HepG2 (cell line): ENCODE measurements around the gene SMURF2. TPM values are rescaled to one million over a fixed set of nuclear protein-coding genes. Genes with fewer than 3 reads are reported as not detected.

ENCODE experiments used
- HDAC2 ChIP-seq: sonication (generic); formaldehyde crosslinking; IDR thresholded peaks from 2 replicates; pipeline ENCODE4 v1.4.0; 2020; ENCODE audit warnings: missing genetic modification reagents
- NCOA2 ChIP-seq: sonication (generic); formaldehyde crosslinking; IDR thresholded peaks from 2 replicates; pipeline ENCODE4 v1.8.0; 2022; ENCODE audit warnings: inconsistent platforms
- RARA ChIP-seq: IDR thresholded peaks from 2 replicates; pipeline ENCODE4 v1.6.1; 2016; ENCODE audit warnings: missing genetic modification reagents, missing compliant biosample characterization
- RFXAP ChIP-seq: sonication (generic); formaldehyde crosslinking; IDR thresholded peaks from 2 replicates; pipeline ENCODE4 v1.4.0; 2020; ENCODE audit warnings: missing genetic modification reagents, borderline replicate concordance
- TBX3 ChIP-seq: fragments of 450-650 bp; IDR thresholded peaks from 2 replicates; pipeline ENCODE4 v1.6.1; 2017; ENCODE audit warnings: antibody characterized with exemption, mild to moderate bottlenecking, inconsistent platforms, borderline replicate concordance
- WIZ ChIP-seq: sonication (generic); formaldehyde crosslinking; IDR thresholded peaks from 2 replicates; pipeline ENCODE4 v1.5.1; 2020; ENCODE audit warnings: mild to moderate bottlenecking, missing genetic modification reagents
- ZFP36 ChIP-seq: fragments of 150-350 bp; IDR thresholded peaks from 2 replicates; pipeline ENCODE4 v1.6.1; 2018; ENCODE audit warnings: borderline replicate concordance, low read length, low read depth; ENCODE audit not compliant: partially characterized antibody
- ZFP41 ChIP-seq: sonication (generic); formaldehyde crosslinking; IDR thresholded peaks from 2 replicates; pipeline ENCODE4 v1.4.0; 2020; ENCODE audit warnings: mild to moderate bottlenecking, missing genetic modification reagents, borderline replicate concordance
- ZNF619 ChIP-seq: sonication (generic); formaldehyde crosslinking; IDR thresholded peaks from 2 replicates; pipeline ENCODE4 v1.4.0; 2020; ENCODE audit warnings: mild to moderate bottlenecking, missing genetic modification reagents
- ZNF670 ChIP-seq: sonication (generic); formaldehyde crosslinking; IDR thresholded peaks from 2 replicates; pipeline ENCODE4 v1.8.0; 2022; ENCODE audit warnings: mild to moderate bottlenecking, missing genetic modification reagents, borderline replicate concordance
- polyA plus RNA-seq, 8 experiments: library from polyadenylated mRNA; depleted of rRNA in 3 of 8; stranded (reverse) in 7 of 8; unstranded in 1 of 8; fragments of >200 nt; fragmentation: Illumina TruSeq in 4 of 8; extraction: Trizol in 4 of 8; gene quantifications; 2 replicates each; pipeline versions ENCODE4 v1.2.1 to v1.2.3, GENCODE V29; 2011 to 2016; ENCODE audit warnings: low read depth in 4 of 8, missing spikeins in 1 of 8, mixed read lengths in 1 of 8; ENCODE audit not compliant: insufficient read depth in 1 of 8
- total RNA-seq, 5 experiments: library from RNA; depleted of rRNA; stranded (reverse); fragments of >200 nt; fragmentation: Illumina TruSeq; extraction: Trizol; gene quantifications; 2 replicates each; pipeline ENCODE4 v1.2.3, GENCODE V29; 2016; ENCODE audit warnings: low read depth in 1 of 5
- TF ChIP-seq, protein P1 (sequence below): sonication (generic); formaldehyde crosslinking; IDR thresholded peaks from 2 replicates; pipeline ENCODE4 v1.4.0; 2020; ENCODE audit warnings: mild to moderate bottlenecking, missing genetic modification reagents
- TF ChIP-seq, protein P2 (sequence below): sonication (generic); formaldehyde crosslinking; IDR thresholded peaks from 2 replicates; pipeline ENCODE4 v1.4.0; 2020; ENCODE audit warnings: missing genetic modification reagents, borderline replicate concordance
- TF ChIP-seq, protein P3 (sequence below): sonication (generic); formaldehyde crosslinking; IDR thresholded peaks from 2 replicates; pipeline ENCODE4 v1.8.1; 2023; ENCODE audit warnings: missing genetic modification reagents, inconsistent platforms, borderline replicate concordance
- TF ChIP-seq, protein P4 (sequence below), 2 experiments: sonication (generic) in 1 of 2; formaldehyde crosslinking in 1 of 2; IDR thresholded peaks; 2 replicates each; pipeline versions ENCODE4 v1.5.1 to v1.6.1; 2011 to 2020; ENCODE audit warnings: borderline replicate concordance in 1 of 2, low read depth in 1 of 2, low read length in 1 of 2, mild to moderate bottlenecking in 1 of 2, missing genetic modification reagents in 1 of 2, moderate library complexity in 1 of 2

SMURF2 gene
- total and polyA plus RNA-seq, 2 of the 13 experiments (the other 11 are each of a cell fraction or from before 2014, with no cell fraction given), result 14.9 to 24.3 TPM

DNA sequence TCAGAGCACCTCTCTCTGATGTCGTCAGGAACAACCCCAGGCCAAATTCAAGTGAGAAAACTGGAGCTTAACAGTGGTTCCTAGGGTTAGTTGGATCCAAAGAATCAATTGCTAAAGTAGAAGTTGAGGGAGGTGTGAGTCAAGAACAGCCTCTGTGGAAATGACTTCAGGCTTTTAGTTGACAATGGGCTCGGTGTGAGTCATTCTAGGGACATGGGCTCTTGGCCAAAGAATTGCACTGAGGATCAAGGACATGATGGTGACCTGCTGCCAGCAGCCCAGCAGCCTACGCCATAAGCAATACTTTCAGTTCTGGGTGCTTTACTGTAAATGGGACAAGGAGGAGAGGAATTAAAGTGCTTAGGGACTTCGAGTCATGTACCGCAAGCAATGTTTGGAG is 32.1 kb upstream of the SMURF2 start (continued):
- TF ChIP-seq, protein P1, sequence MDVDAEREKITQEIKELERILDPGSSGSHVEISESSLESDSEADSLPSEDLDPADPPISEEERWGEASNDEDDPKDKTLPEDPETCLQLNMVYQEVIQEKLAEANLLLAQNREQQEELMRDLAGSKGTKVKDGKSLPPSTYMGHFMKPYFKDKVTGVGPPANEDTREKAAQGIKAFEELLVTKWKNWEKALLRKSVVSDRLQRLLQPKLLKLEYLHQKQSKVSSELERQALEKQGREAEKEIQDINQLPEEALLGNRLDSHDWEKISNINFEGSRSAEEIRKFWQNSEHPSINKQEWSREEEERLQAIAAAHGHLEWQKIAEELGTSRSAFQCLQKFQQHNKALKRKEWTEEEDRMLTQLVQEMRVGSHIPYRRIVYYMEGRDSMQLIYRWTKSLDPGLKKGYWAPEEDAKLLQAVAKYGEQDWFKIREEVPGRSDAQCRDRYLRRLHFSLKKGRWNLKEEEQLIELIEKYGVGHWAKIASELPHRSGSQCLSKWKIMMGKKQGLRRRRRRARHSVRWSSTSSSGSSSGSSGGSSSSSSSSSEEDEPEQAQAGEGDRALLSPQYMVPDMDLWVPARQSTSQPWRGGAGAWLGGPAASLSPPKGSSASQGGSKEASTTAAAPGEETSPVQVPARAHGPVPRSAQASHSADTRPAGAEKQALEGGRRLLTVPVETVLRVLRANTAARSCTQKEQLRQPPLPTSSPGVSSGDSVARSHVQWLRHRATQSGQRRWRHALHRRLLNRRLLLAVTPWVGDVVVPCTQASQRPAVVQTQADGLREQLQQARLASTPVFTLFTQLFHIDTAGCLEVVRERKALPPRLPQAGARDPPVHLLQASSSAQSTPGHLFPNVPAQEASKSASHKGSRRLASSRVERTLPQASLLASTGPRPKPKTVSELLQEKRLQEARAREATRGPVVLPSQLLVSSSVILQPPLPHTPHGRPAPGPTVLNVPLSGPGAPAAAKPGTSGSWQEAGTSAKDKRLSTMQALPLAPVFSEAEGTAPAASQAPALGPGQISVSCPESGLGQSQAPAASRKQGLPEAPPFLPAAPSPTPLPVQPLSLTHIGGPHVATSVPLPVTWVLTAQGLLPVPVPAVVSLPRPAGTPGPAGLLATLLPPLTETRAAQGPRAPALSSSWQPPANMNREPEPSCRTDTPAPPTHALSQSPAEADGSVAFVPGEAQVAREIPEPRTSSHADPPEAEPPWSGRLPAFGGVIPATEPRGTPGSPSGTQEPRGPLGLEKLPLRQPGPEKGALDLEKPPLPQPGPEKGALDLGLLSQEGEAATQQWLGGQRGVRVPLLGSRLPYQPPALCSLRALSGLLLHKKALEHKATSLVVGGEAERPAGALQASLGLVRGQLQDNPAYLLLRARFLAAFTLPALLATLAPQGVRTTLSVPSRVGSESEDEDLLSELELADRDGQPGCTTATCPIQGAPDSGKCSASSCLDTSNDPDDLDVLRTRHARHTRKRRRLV (CRISPR knock-in tag), result no peak
- TF ChIP-seq ZNF670 (CRISPR knock-in tag) (no peak), ZFP41 (CRISPR knock-in tag) (no peak), ZFP36 (no peak), RFXAP (CRISPR knock-in tag) (0 out of 2 replicates have a peak, but pooled peaks have one; percentile 34), HDAC2 (peak; percentile 76; the same call in 1 of the 2 replicates), ZNF619 (CRISPR knock-in tag) (no peak), TBX3 (peak; percentile 67; the same call in 1 of the 2 replicates), RARA (CRISPR knock-in tag) (peak; percentile 82), NCOA2 (CRISPR knock-in tag) (peak; percentile 60; the same call in 1 of the 2 replicates), WIZ (CRISPR knock-in tag) (peak; percentile 52; the same call in 1 of the 2 replicates)
- TF ChIP-seq, protein P2, sequence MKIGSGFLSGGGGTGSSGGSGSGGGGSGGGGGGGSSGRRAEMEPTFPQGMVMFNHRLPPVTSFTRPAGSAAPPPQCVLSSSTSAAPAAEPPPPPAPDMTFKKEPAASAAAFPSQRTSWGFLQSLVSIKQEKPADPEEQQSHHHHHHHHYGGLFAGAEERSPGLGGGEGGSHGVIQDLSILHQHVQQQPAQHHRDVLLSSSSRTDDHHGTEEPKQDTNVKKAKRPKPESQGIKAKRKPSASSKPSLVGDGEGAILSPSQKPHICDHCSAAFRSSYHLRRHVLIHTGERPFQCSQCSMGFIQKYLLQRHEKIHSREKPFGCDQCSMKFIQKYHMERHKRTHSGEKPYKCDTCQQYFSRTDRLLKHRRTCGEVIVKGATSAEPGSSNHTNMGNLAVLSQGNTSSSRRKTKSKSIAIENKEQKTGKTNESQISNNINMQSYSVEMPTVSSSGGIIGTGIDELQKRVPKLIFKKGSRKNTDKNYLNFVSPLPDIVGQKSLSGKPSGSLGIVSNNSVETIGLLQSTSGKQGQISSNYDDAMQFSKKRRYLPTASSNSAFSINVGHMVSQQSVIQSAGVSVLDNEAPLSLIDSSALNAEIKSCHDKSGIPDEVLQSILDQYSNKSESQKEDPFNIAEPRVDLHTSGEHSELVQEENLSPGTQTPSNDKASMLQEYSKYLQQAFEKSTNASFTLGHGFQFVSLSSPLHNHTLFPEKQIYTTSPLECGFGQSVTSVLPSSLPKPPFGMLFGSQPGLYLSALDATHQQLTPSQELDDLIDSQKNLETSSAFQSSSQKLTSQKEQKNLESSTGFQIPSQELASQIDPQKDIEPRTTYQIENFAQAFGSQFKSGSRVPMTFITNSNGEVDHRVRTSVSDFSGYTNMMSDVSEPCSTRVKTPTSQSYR (CRISPR knock-in tag), result peak; percentile 28; the same call in 1 of the 2 replicates
- TF ChIP-seq, protein P3, sequence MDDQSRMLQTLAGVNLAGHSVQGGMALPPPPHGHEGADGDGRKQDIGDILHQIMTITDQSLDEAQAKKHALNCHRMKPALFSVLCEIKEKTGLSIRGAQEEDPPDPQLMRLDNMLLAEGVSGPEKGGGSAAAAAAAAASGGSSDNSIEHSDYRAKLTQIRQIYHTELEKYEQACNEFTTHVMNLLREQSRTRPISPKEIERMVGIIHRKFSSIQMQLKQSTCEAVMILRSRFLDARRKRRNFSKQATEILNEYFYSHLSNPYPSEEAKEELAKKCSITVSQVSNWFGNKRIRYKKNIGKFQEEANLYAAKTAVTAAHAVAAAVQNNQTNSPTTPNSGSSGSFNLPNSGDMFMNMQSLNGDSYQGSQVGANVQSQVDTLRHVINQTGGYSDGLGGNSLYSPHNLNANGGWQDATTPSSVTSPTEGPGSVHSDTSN (CRISPR knock-in tag), result no peak
- TF ChIP-seq, protein P4, sequence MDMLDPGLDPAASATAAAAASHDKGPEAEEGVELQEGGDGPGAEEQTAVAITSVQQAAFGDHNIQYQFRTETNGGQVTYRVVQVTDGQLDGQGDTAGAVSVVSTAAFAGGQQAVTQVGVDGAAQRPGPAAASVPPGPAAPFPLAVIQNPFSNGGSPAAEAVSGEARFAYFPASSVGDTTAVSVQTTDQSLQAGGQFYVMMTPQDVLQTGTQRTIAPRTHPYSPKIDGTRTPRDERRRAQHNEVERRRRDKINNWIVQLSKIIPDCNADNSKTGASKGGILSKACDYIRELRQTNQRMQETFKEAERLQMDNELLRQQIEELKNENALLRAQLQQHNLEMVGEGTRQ (IDR thresholded peaks at IDR 0.05; ENCODE audit: low read depth, low read length), result no peak
- TF ChIP-seq, protein P4 (CRISPR knock-in tag; IDR thresholded peaks at IDR 0.05; ENCODE audit: borderline replicate concordance), result no peak
